Thymus (tissue), 11 donors: ENCODE data around the gene TNS3. TPM values are rescaled to one million over a fixed set of nuclear protein-coding genes. Genes with fewer than 3 reads are reported as not detected.
"Not testable (repeated sequence)": the region's sequence is repeated elsewhere in the genome, so short reads cannot be mapped to it uniquely, and the experiment has no call there.

Experiments
- DNase-seq, 9 donors: peaks; one replicate each; pipeline ENCODE4 v3.0.0-alpha.2; 2013; ENCODE audit warnings: low spot score in 9 of 9, low read depth in 6 of 9, missing footprints in 1 of 9
- H3K27ac ChIP-seq, 2 donors: one replicate each; pipeline ENCODE4 v1.5.1; 2013; ENCODE audit warnings: control low read depth in 1 of 2, low read depth in 1 of 2, low read length in 1 of 2, mild to moderate bottlenecking in 1 of 2, moderate library complexity in 1 of 2
- H3K27me3 ChIP-seq, 2 donors: one replicate each; pipeline ENCODE4 v1.5.1; 2013; ENCODE audit warnings: low read length in 1 of 2; ENCODE audit not compliant: control insufficient read depth in 2 of 2, insufficient read depth in 1 of 2
- H3K36me3 ChIP-seq, 2 donors: one replicate each; pipeline ENCODE4 v1.5.1; 2013; ENCODE audit warnings: low read length in 1 of 2, mild to moderate bottlenecking in 1 of 2, moderate library complexity in 1 of 2; ENCODE audit not compliant: control insufficient read depth in 2 of 2, insufficient read depth in 2 of 2
- H3K4me1 ChIP-seq, 2 donors: one replicate each; pipeline ENCODE4 v1.5.1; 2013; ENCODE audit warnings: low read length in 2 of 2; ENCODE audit not compliant: control insufficient read depth in 2 of 2, insufficient read depth in 2 of 2
- H3K4me3 ChIP-seq, 2 donors: one replicate each; pipeline ENCODE4 v1.5.1; 2013; ENCODE audit warnings: low read length in 2 of 2, control low read depth in 1 of 2, mild to moderate bottlenecking in 1 of 2
- H3K9me3 ChIP-seq, 2 donors: one replicate each; pipeline ENCODE4 v1.5.1; 2013; ENCODE audit warnings: low read length in 1 of 2, mild to moderate bottlenecking in 1 of 2; ENCODE audit not compliant: control insufficient read depth in 2 of 2, insufficient read depth in 1 of 2
- WGBS: extraction: QIAGEN DNeasy Blood & Tissue Kit; methylation state at CpG from one replicate; pipeline ENCODE4 v1.1.7; 2013; 5-methylcytosine and 5-hydroxymethylcytosine counted together
- polyA plus RNA-seq: library from polyadenylated mRNA; stranded (reverse); fragments of 200-250 nt; gene quantifications from one replicate; pipeline ENCODE4 v1.2.3, GENCODE V29; 2013
- total RNA-seq: library from RNA; stranded (reverse); fragments of 120-200 nt; gene quantifications from one replicate; pipeline ENCODE4 v1.2.4, GENCODE V29; 2013
- donor health status: healthy.

The TNS3 gene
- total and polyA plus RNA-seq, 2 donors: 5.9 to 6.2 TPM

- WGBS: 95% methylated on average over 7 of the region's 7 CpGs
- no peaks in the 10 kb centered on the region for H3K27me3 ChIP-seq
- H3K9me3 ChIP-seq: no peaks in the 10 kb centered on the region
- no peak overlapping the region for H3K27ac ChIP-seq
- no peaks in the 10 kb centered on the region for H3K4me1 ChIP-seq
- no peaks in the 10 kb centered on the region for H3K36me3 ChIP-seq
- no peak for DNase-seq
- no peak overlapping the region for H3K4me3 ChIP-seq
These were observed 312.8 kb downstream of the TNS3 start for GRCh38 chr7:47268851-47269836.

- Histone ChIP-seq H3K4me1 (no peaks in the 10 kb centered on the region), H3K36me3 (no peaks in the 10 kb centered on the region), H3K4me3 (no peak overlapping the region), H3K9me3 (no peaks in the 10 kb centered on the region), H3K27ac (no peak overlapping the region), H3K27me3 (no peaks in the 10 kb centered on the region)
- WGBS: 85% methylated on average over 7 of the region's 7 CpGs
- no peak for DNase-seq
These were observed 314.6 kb downstream of the TNS3 start for GRCh38 chr7:47267346-47267745.

GRCh38 chr7:47266799-47267198 lies 315.1 kb downstream of the TNS3 start:
- DNase-seq: no peak
- no peaks in the 10 kb centered on the region for H3K4me1 ChIP-seq
- H3K27me3 ChIP-seq: no peaks in the 10 kb centered on the region
- no peaks in the 10 kb centered on the region for H3K9me3 ChIP-seq
- no peak overlapping the region for H3K27ac ChIP-seq
- WGBS: 93% methylated on average over 6 of the region's 6 CpGs
- H3K36me3 ChIP-seq: no peaks in the 10 kb centered on the region
- no peak overlapping the region for H3K4me3 ChIP-seq

- 46% methylated on average over 7 of the region's 7 CpGs for WGBS
- H3K27ac ChIP-seq: no peak overlapping the region
- peak in 8 of 9 donors; percentile 21 to 68 (median 36) for DNase-seq
- no peaks in the 10 kb centered on the region for H3K4me1 ChIP-seq
- H3K9me3 ChIP-seq: no peaks in the 10 kb centered on the region
- no peak overlapping the region for H3K4me3 ChIP-seq
- no peaks in the 10 kb centered on the region for H3K27me3 ChIP-seq
- H3K36me3 ChIP-seq: no peaks in the 10 kb centered on the region
These were observed 315.7 kb downstream of the TNS3 start for GRCh38 chr7:47266131-47266706.

GRCh38 chr7:47265621-47266020 lies 316.3 kb downstream of the TNS3 start:
- 97% methylated on average over 4 of the region's 4 CpGs for WGBS
- no peak for DNase-seq
- H3K4me3 ChIP-seq: no peak overlapping the region

GRCh38 chr7:47264021-47264651 lies 317.8 kb downstream of the TNS3 start:
- no peak for DNase-seq
- no peaks in the 10 kb centered on the region for H3K4me1 ChIP-seq
- H3K27me3 ChIP-seq: no peaks in the 10 kb centered on the region
- no peak overlapping the region for H3K27ac ChIP-seq
- WGBS: 81% methylated on average over 8 of the region's 8 CpGs
- H3K36me3 ChIP-seq: no peaks in the 10 kb centered on the region
- no peaks in the 10 kb centered on the region for H3K9me3 ChIP-seq
- H3K4me3 ChIP-seq: no peak overlapping the region

More at GRCh38 chr7:47265621-47266020, 316.3 kb downstream of the TNS3 start:
- no peak overlapping the region for H3K27ac ChIP-seq
- H3K9me3 ChIP-seq: no peaks in the 10 kb centered on the region
- no peaks in the 10 kb centered on the region for H3K4me1 ChIP-seq
- no peaks in the 10 kb centered on the region for H3K36me3 ChIP-seq
- H3K27me3 ChIP-seq: no peaks in the 10 kb centered on the region

GRCh38 chr7:47262881-47263280 lies 319.0 kb downstream of the TNS3 start:
- Histone ChIP-seq H3K36me3 (no peaks in the 10 kb centered on the region), H3K27me3 (no peaks in the 10 kb centered on the region), H3K9me3 (no peaks in the 10 kb centered on the region), H3K4me3 (no peak overlapping the region), H3K27ac (no peak overlapping the region), H3K4me1 (no peaks in the 10 kb centered on the region)
- WGBS: 96% methylated on average over 3 of the region's 3 CpGs
- DNase-seq: no peak

- not testable (repeated sequence) for H3K27me3 ChIP-seq, H3K4me1 ChIP-seq, DNase-seq, H3K36me3 ChIP-seq, H3K27ac ChIP-seq, H3K4me3 ChIP-seq, H3K9me3 ChIP-seq
- WGBS: 97% methylated on average over 11 of the region's 11 CpGs
These were observed 319.8 kb downstream of the TNS3 start for GRCh38 chr7:47262160-47262559.

GRCh38 chr7:47260270-47260669 lies 321.6 kb downstream of the TNS3 start:
- H3K27me3 ChIP-seq: no peaks in the 10 kb centered on the region
- no peak overlapping the region for H3K4me3 ChIP-seq
- no peak for DNase-seq
- 97% methylated on average over 1 of the region's 1 CpG for WGBS
- no peaks in the 10 kb centered on the region for H3K9me3 ChIP-seq
- no peak overlapping the region for H3K27ac ChIP-seq
- no peaks in the 10 kb centered on the region for H3K36me3 ChIP-seq
- H3K4me1 ChIP-seq: peaks cover 0 to under 1% of the 10 kb centered on the region in 2 donors
